ENCODE results near the gene ITIH3.

ITIH3 gene

DNA sequence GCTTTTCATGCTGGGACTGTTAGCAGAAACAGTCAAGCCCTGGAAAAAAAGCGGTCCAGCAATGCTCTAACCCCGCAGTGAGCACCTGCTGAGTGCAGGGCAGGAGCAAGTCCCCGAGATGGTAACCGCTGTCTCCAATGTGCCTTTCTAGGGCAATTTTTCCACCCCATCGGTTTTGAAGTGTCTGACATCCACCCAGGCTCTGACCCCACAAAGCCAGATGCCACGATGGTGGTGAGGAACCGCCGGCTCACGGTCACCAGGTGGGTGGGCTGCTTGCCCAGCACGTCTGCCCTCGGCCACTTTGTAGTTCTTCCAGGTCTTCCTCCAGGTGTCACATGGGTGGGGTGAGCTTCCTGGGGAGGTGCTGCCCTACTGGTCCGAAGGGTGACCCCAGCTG lies 3.2 kb upstream of the ITIH3 start:
- no peak for DNase-seq (ENCODE audit: low read depth)
- no peak overlapping the region for H3K4me3 ChIP-seq (ENCODE audit: low read depth, low read length)
- TF ChIP-seq, protein P1, sequence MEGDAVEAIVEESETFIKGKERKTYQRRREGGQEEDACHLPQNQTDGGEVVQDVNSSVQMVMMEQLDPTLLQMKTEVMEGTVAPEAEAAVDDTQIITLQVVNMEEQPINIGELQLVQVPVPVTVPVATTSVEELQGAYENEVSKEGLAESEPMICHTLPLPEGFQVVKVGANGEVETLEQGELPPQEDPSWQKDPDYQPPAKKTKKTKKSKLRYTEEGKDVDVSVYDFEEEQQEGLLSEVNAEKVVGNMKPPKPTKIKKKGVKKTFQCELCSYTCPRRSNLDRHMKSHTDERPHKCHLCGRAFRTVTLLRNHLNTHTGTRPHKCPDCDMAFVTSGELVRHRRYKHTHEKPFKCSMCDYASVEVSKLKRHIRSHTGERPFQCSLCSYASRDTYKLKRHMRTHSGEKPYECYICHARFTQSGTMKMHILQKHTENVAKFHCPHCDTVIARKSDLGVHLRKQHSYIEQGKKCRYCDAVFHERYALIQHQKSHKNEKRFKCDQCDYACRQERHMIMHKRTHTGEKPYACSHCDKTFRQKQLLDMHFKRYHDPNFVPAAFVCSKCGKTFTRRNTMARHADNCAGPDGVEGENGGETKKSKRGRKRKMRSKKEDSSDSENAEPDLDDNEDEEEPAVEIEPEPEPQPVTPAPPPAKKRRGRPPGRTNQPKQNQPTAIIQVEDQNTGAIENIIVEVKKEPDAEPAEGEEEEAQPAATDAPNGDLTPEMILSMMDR (IDR thresholded peaks at IDR 0.05; ENCODE audit: control insufficient read depth, extremely low read depth, insufficient read depth): no peak

DNA sequence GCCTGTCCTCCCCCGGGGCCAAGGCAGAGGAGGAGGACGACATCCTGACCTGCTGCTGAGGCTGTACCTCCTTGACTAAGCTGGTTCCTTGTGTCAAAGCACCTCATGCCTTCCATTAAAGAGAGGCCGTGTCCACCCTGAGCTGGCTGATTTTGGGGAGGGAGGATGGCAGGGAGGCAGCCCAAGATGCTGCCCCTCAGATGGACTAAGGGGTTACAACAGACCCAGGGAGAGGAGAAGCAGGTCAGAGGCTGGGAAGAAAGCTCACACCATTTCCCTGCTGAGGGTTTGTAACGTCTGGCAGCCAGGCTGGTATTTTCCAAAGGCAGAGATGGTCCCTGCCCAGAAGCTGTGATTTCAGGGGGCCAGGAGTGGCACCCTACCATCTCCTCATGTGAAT lies 2.7 kb upstream of the ITIH3 start:
- TF ChIP-seq, protein P1 (IDR thresholded peaks at IDR 0.05; ENCODE audit: control insufficient read depth, extremely low read depth, insufficient read depth): no peak
- DNase-seq (ENCODE audit: low read depth): no peak
- H3K4me3 ChIP-seq (ENCODE audit: low read depth, low read length): no peak overlapping the region

DNA sequence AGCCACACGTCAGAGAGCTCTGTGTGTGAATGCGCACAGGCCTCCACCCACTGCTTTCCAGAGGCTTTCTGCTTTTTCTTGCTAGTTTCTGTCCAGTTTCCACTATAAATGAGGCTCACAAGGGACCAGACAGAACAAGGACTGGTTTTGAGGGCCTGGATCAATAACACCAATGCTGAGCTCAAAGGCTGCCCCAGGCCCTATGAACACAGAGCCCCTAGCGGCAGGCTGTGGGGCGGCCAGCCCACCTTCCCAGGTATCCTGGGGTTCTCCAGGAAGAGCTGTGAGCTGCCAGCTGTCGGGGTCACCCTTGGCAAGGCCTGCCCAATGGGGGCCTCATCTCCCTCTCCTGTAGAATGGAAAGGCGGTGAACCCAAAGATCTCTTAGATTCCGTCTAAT lies 2.2 kb upstream of the ITIH3 start:
- no peak overlapping the region for H3K4me3 ChIP-seq (ENCODE audit: low read depth, low read length)
- no peak for DNase-seq (ENCODE audit: low read depth)
- TF ChIP-seq, protein P1 (IDR thresholded peaks at IDR 0.05; ENCODE audit: control insufficient read depth, extremely low read depth, insufficient read depth): no peak

DNA sequence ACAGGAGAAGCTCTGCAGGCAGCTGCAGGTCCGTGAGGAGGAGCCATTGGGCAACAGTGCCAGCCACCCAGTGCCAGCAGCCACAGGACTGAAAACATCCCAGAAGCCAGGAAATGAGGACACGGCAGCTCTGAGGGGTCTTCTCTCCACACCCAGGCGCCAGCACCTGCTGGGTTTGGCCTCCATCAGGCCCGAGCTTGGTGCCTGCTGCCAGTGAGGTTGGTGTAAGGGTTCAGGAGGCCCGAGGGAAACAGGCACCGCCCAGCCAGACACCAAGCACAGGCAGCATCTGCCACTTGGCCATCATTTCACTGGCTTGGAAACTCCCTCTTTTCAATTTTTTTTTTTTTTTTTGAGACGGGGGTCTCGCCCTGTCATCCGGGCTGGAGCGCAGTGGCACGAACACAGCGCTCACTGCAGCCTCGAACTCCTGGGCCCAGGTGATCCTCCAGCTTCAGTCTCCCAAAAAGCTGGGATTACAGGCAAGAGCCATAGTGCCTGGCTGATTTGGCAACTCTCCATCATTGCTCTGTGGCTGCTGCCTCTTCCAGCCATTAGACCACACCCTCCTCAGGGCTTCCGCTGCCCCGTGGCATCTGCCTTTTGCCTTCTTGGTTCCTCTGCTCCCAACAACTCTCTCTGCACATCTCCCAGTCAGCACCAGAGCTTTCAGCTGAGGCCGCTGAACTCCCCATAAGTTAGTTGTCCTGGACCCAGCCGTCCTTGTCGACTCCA lies 1.5 kb upstream of the ITIH3 start:
- DNase-seq (ENCODE audit: low read depth): no peak
- H3K4me3 ChIP-seq (ENCODE audit: low read depth, low read length): no peak overlapping the region

DNA sequence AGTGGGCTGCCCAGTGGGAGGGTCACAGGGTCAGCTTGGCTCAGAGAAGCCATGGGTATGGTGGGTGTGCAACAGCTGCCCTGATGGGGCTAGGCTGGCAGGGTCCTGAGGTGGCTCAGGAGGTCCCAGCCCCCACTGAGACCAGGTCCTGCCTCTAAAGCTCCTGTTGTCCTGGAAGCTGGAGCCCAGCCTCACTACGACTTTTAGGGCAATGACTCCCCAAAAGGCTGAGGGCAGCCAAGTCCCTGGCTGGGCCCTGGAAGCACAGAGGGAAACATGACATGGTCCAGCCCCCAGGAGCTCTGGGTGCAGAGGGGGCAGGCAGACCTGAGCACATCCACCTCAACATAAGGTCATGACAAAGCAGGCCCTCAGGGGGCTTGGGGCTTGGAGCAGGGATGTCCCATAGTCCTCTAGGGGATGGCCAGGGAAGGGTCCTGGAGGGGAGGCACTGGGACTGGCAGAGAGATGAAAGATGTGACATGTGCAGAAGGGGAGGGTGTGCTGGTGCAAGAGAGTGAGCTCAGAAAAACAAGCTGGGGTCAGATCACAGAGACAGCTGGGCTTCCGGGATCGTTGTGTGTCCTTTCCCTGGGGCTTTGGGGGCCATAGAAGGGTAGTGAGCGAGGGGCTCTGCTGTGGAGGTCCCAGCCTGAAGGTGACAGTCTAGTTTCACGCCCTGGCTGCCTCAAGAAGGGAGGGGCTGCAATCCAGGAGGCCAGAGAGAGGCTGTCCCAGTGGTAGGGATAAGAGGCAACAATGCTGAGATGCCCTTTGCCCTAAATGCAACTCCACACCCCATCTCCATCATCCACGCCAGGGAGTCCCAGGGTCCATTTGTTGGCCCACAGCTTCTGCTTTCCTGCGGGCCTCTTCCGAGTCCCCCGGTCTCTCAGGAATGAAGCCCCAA lies 639 bp upstream of the ITIH3 start:
- no peak overlapping the region for H3K4me3 ChIP-seq (ENCODE audit: low read depth, low read length)
- TF ChIP-seq, protein P1 (IDR thresholded peaks at IDR 0.05; ENCODE audit: control insufficient read depth, extremely low read depth, insufficient read depth): no peak
- no peak for DNase-seq (ENCODE audit: low read depth)

More for the DNA sequence above, 1.5 kb upstream of the ITIH3 start:
- TF ChIP-seq, protein P1 (IDR thresholded peaks at IDR 0.05; ENCODE audit: control insufficient read depth, extremely low read depth, insufficient read depth): no peak

DNA sequence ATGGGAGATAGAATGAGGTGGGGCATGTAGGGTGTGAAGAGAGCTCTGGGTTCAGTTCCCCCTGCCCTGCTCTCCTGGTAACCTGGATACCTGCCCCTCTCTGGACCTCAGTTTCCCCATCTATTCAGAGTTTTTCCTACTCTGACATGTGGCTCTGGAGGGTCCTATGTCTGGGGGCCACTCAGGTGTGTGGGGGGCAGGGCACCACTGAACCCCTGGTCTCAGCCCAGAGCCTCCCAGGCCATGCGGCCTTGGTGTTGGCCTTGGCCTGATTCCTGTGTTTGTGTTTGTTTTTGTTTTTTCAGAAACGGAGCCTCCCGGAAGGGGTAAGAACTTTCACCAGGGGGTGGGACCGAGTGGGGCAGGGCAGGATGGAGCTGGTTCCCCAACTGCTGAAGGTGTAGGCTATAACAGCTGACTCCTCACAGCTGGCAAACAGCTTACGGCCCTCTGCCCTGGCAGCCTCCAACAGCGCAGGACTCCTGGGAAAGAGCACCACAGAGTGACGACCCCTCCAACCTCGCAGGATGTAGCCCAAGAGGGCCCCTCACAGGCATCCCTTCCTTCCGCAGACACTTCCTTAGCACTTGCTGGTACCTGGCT lies 803 bp downstream of the ITIH3 start:
- H3K4me3 ChIP-seq (ENCODE audit: low read depth, low read length): no peak overlapping the region
- TF ChIP-seq, protein P1 (IDR thresholded peaks at IDR 0.05; ENCODE audit: control insufficient read depth, extremely low read depth, insufficient read depth): no peak
- DNase-seq (ENCODE audit: low read depth): no peak

Data from LNCaP clone FGC (cell line).